ENCODE data around the gene SYCP2L.

DNA sequence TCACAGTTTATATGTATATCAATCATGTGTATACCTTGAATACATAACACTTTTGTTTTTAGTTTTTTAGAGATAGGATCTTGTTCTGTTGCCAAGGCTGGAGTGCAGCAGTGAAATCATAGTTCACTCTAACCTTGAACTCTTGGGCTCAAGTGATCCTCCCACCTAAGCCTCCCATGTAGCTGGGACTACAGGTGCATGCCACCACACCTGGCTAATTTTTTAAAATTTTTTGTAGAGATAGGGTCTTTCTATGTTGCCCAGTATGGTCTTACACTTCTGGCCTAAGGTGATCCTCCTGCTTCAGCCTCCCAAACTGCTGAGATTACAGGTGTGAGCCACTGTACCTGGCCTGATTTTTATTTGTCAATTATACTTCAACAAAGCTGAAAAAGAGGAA lies 69.9 kb downstream of the SYCP2L start:
- TF ChIP-seq, protein P1, sequence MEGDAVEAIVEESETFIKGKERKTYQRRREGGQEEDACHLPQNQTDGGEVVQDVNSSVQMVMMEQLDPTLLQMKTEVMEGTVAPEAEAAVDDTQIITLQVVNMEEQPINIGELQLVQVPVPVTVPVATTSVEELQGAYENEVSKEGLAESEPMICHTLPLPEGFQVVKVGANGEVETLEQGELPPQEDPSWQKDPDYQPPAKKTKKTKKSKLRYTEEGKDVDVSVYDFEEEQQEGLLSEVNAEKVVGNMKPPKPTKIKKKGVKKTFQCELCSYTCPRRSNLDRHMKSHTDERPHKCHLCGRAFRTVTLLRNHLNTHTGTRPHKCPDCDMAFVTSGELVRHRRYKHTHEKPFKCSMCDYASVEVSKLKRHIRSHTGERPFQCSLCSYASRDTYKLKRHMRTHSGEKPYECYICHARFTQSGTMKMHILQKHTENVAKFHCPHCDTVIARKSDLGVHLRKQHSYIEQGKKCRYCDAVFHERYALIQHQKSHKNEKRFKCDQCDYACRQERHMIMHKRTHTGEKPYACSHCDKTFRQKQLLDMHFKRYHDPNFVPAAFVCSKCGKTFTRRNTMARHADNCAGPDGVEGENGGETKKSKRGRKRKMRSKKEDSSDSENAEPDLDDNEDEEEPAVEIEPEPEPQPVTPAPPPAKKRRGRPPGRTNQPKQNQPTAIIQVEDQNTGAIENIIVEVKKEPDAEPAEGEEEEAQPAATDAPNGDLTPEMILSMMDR (IDR thresholded peaks at IDR 0.05) = no peak
- no peak for TF ChIP-seq POLR2A (IDR thresholded peaks at IDR 0.05; ENCODE audit: low read length)
- TF ChIP-seq RCOR1 (IDR thresholded peaks at IDR 0.05; ENCODE audit: low read depth, low read length) = no peak
- TF ChIP-seq, protein P2, sequence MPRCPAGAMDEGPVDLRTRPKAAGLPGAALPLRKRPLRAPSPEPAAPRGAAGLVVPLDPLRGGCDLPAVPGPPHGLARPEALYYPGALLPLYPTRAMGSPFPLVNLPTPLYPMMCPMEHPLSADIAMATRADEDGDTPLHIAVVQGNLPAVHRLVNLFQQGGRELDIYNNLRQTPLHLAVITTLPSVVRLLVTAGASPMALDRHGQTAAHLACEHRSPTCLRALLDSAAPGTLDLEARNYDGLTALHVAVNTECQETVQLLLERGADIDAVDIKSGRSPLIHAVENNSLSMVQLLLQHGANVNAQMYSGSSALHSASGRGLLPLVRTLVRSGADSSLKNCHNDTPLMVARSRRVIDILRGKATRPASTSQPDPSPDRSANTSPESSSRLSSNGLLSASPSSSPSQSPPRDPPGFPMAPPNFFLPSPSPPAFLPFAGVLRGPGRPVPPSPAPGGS (IDR thresholded peaks at IDR 0.05) = no peak
- TF ChIP-seq RAD21 (conservative IDR thresholded peaks at IDR 0.05 in 1 of 2, IDR thresholded peaks at IDR 0.05 in 1 of 2) = no peak

Measured in A549 (cell line).